NOMO-1 treated with DMSO at 0.1 percent for 48 hours (cell line): ENCODE measurements around the gene RBM15B.
"Not testable (repeated sequence)": the region's sequence is repeated elsewhere in the genome, so short reads cannot be mapped to it uniquely, and the experiment has no call there.

Experiments
- DNase-seq: peaks from one replicate; lab custom pipeline; 2025; ENCODE audit not compliant: unreplicated experiment; lab: John Stamatoyannopoulos, UW

The RBM15B gene, protein sequence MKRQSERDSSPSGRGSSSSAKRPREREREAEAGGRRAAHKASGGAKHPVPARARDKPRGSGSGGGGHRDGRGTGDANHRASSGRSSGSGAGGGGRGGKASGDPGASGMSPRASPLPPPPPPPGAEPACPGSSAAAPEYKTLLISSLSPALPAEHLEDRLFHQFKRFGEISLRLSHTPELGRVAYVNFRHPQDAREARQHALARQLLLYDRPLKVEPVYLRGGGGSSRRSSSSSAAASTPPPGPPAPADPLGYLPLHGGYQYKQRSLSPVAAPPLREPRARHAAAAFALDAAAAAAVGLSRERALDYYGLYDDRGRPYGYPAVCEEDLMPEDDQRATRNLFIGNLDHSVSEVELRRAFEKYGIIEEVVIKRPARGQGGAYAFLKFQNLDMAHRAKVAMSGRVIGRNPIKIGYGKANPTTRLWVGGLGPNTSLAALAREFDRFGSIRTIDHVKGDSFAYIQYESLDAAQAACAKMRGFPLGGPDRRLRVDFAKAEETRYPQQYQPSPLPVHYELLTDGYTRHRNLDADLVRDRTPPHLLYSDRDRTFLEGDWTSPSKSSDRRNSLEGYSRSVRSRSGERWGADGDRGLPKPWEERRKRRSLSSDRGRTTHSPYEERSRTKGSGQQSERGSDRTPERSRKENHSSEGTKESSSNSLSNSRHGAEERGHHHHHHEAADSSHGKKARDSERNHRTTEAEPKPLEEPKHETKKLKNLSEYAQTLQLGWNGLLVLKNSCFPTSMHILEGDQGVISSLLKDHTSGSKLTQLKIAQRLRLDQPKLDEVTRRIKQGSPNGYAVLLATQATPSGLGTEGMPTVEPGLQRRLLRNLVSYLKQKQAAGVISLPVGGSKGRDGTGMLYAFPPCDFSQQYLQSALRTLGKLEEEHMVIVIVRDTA

DNA sequence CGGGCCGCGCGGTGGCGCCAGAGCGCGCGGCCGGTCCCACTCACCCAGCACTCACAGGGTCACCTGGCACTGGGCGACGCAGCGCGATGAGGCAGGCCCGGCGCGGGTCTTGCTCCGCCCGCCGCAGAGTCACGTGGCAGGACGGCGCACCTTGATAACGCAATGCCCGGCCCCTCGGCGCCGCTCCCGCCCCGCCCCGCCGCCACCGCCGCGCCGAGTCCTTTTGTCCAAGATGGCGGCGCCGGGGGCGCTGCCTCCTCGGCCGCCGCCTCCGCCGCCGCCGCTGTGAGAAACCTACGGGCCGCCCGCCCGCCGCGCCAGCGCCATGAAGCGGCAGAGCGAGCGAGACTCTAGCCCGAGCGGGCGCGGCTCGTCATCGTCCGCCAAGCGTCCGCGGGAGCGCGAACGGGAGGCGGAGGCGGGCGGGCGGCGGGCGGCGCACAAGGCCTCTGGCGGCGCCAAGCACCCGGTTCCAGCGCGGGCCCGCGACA, at the start of gene RBM15B:
RBM15B (plus strand) TSS at position 211 of the 491 bp plus-strand sequence; CDS start at position 326, 115 bp downstream.
- DNase-seq: peak; percentile 94

DNA sequence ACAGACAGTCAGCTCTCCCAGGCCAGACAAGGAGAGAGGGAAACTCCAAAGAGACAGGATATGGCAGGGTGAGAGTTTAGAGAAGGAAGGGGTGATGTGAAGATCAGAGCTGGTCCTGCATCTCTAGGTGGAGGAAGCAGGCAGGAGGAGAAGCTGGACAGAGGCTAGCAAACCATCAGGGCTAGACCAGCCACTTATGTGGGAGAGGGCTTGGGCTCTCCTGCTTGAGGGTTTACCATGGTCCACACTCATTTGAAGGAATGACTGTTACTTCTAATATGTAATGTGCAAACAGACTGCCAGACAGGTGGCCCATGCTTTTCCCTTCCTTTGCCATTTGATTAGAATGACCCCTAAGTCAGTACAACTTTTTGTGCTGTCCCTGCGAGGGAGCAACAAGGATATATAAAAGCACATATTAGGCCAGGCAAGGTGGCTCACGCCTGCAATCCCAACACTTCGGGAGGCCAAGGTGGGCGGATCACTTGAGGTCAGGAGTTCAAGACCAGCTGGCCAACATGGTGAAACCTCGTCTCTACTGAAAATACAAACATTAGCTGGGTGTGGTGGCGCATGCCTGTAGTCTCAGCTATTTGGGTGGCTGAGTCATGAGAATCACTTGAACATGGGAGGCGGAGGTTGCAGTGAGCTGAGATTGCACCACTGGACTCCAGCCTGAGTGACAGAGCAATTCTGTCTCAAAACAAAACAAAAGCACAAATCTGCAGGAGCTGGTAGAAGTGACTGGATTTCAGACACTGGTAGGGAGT, 47.0 kb upstream of the RBM15B start:
- DNase-seq: no peak

DNA sequence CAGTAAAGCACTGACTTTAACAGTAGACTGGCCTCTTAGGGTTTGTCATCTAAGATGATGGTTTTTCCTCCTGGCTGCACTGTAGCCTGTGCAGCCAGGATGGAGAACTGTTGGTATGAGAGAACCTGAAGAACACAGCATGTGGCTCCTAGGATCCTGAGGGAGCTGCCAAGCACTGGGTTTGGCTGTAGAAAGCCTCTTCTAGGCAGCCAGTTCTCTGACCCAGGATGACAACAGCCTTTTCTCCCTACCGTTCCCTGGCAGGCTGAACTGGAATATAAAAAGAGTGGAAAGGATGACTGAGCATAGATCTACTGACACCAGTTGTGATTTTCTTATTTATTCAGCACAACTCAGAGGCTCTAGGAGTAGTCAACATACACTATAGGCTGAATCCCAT, 40.3 kb upstream of the RBM15B start:
- no peak for DNase-seq

DNA sequence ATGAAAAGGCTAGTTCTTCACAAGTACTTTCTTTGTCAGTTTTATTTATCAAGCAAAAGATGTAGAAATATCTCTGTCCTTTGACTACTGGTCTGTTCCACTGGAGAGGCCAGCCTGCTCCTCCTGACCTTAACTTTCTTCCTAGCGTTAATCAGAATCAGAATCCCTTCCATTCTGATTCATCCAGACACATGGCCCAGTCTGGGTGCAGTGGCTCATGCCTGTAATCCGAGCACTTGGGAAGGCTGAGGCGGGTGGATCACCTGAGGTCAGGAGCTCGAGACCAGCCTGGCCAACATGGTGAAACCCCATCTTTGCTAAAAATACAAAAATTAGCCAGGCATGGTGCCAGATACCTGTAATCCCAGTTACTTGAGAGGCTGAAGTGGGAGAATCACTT, 38.0 kb upstream of the RBM15B start:
- no peak for DNase-seq

DNA sequence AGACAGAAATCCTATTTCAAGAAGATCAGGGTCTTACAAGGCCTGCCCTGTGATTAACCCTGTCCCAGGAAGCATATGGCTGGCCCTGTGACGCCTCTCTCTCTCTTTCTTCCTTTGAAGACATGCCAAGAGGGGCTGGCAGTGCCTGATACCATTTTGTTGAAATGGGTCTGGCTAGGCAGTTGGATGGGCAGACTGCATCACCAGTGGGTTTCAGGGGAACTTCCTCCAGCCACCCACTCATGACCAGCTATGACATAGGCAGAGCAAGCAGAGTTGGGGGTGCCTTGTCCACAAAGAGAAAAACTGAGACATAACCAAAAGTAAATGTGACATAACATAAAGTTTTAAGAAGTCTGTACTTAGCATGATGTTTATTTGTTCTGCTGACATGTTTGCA, 37.4 kb upstream of the RBM15B start:
- DNase-seq: no peak

DNA sequence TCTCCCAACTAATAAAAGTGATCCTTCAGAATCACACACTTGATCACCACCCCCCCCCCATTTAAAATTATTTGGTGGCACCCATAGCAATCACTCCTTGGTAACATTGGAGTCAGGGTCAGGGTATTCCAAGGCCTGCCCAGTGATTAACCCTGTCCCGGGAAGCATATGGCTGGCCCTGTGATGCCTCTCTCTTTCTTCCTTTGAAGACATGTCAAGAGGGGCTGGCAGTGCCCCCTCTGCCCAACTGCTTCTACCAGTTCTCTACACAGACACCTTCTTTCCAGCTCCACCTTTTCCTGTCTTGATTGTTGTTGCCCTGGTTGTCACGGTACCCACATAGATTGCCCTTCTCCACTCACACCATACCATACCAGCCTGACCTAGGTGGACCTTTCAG, 36.9 kb upstream of the RBM15B start:
- DNase-seq: no peak

DNA sequence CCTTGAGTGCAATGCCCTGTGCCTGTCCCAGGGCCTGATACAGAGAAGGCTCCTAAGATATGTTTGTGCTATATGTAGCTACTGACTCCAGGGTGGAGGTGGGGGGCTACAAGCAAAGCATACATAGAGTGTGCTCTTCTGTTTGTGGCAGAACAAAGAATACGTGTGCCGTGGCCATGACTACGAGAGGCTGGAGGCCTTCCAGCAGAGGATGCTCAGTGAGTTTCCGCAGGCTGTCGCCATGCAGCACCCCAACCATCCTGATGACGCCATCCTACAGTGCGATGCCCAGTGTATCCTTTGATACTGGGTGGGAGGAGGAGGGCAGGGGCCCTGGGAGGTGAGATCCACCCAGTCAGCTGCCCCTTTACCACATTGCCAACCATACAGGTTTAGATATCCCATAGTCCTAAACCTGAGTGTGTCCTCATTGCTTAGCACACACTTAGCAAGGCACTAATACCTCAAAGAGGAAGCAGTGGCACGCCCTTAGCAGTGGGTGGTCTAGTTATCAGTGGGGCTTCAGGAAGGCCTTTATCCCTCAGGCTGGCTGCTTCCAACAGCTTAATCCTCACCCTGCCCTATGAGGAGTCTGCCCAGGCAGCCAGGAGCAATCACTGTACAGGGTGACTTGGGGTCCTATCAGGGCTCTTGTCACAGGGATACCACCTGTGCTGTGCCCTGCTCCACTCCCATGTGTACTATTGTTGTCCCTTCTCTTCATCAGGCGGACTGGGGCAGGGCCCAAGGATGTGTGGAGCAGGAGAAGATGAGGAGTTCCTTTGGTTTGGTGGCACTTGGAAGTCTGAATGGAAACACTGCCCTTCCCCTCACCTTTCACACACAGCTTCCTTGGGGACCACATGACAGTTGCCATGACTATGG, 36.1 kb upstream of the RBM15B start:
- DNase-seq: no peak

DNA sequence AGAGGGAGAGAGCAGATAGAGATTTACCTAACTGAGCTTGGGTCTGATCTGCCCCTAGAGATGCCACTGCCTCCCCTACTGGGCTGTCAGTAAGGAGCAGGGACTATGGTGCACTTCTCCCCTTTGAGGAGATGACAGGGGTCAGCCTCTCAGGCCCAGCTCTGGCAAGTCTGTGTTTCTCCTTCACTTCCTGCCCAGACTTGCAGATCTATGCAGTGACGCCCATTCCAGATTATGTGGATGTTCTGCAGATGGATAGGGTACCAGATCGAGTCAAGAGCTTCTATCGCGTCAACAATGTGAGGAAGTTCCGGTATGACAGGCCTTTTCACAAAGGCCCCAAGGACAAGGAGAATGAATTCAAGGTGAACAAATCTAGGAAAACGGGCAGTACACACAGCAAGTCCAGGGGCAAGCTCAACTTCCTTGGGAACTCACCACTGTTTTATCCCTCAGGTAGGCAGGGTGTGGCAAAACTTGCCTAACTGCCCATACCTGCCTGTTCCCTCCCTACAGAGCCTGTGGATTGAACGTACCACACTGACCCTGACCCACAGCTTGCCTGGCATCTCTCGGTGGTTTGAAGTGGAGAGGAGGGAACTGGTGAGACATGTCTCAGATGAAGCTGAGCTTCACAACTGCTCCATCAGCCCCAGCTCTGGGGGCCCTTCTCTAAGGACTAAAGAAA, 35.0 kb upstream of the RBM15B start:
- no peak for DNase-seq

DNA sequence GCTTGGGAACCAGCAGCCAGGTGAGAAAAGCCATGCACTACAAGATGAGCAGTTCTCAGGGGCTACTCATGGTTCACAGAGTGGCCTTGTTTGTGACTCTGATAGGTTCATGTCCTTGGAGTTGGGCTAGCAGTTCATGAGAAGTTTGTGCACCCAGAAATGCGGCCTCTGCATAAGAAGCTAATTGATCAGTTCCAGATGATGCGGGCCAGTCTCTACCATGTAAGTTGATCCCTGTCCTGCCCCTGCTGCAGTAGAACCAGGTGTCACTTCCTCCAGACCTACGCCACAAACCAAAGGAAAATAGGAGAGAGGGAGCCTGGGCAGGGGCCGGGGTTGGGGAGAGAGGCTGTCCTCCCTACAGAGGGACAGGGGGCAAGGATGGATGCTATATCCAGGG, 33.2 kb upstream of the RBM15B start:
- DNase-seq: no peak

DNA sequence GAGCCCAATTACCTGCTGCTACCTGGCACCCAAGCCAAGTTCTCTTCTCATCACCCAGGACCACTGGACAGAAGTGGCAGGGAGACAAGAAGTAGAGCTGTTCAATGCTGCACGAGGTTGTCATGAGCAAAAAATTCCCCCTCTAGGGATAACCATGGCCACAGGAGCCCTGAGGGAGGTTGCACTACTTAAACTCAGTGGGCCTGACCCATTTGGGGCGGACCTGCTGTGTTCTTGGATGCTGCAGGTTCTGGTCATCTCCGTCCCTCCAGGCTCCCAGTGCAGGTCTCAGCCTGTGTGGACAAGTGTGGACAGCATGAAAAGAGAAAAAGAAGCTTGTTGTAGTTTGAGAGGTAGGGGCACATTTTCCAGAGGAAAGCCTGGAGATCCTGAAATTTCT, 32.1 kb upstream of the RBM15B start:
- no peak for DNase-seq

DNA sequence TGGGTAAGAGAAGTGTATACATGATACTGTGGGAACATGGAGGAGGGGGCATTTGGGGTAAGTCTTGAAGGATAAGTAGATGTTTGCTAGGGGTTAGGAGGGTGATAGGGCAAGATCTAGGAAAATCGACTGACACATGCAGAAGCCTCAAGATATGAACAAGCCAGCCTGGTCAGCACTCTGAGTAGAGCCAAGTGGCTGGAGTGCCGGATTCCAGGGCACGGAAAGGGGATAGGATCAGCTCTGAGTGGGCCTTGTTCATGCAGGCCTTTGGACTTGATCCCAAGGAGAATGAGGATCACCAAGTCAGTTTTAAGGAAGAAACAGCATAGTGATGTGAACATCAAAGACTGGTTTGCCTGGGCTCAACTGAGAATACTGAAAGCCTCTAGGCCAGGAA, 30.3 kb upstream of the RBM15B start:
- no peak for DNase-seq

DNA sequence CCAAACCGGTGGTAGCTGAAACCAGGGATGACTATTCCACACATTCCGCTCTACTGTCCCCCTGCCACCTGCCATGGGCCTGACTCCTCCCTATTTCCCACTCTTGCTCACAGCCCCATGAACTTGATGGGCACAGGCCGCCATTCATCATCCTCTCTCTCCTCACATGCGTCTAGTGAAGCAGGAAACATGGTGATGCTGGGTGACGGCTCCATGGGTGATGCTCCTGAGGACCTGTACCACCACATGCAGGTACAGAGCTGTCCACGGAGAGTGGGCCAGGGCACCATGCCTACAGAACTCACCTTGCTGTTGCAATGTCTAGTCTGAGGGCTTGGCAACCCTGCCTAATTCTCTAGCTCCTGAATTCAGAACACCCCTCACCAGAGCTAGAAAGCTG, 29.3 kb upstream of the RBM15B start:
- DNase-seq: no peak

DNA sequence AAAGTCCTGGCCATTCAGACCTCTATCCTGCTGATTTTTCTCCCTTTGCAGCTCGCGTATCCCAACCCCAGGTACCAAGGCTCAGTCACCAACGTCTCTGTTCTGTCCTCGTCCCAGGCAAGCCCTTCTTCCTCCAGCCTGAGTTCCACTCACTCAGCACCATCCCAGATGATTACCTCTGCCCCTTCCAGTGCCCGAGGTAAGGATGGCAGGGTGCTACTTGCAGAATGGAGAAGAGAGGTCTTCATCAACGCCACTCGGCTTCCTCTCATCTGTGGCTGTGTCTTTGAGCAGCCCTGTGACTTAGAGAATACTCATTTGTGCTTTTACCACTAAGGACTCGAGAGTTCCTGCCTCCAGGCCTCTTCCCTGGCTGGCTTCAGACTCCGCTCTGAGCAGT, 28.6 kb upstream of the RBM15B start:
- DNase-seq: no peak

DNA sequence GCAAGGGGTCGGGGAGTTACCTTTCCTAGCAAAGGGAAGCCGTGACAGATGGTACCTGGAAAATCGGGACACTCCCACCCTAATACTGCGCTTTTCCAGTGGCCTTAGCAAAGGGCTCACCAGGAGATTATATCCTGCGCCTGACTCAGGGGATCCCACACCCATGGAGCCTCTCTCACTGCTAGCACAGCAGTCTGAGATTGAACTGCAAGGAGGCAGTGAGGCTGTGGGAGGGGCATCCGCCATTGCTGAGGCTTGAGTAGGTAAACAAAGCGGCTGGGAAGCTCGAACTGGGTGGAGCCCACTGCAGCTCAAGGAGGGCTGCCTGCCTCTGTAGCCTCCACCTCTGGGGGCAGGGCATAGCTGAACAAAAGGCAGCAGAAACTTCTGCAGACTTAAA, 22.8 kb upstream of the RBM15B start:
- DNase-seq: not testable (repeated sequence)

DNA sequence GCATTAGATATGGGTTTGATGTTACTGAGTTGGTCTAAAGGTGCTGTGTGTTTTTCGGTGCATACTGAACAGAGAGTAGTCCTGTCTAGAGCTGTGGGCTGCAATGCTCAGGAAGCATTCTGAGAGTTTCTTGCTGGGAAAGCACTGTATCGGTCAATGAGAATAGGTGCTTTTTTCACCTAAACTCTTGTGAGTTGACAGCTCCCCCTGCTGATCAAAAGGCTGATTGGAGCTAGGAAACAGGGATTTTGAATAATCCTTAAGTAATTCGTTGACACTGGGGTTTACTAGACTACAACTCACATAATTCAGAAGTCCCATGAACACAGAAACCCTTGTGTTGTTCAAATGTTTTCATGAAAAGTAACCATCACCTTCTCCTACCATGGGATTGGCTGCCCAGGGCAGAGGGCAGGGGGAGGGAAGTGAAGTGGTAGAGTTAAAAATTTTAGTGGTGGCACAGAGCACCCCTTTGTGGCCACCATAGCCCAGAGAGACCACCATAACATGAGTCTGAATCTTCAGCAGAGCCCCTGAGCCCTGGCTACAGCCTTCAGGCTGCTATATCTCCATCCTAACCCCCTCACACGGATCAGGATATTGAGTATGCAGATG, 19.0 kb upstream of the RBM15B start:
- DNase-seq: peak; percentile 47

DNA sequence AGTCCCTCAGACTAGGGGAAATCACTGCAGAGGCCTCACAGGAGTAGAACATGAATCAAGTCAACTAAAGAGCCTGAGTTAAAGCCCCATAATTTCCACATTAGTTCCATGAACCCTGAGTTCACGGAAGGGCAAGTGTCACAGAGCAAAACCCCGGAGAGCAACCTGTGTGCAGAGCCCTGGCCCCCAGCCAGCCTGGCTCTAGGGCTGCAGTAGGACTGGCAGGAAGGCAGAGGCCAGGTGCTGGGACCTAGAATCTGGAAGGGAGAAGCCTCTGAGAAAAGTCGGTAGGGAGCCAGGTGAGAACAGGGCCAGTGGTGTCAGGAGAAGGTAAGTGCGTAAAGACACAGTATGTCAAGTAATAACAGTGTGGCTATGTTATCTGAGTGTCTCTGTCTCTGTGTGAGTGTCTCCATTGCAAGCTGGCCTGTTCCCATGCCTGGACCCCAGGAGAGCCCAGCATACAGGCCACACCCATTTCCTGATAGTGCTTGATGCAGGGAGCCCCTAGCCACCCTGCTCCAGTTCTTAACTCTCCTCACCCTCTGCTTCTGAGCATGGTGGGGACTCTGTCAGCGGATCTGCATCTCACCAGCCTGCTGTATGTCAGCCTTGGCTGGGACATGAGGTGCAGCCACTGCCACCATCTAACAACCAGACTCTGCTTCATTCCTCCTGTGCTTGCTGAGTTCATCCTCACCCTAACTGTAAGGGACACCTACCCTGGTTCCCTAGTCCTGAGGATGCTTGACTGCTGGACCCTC, 17.2 kb upstream of the RBM15B start:
- DNase-seq: no peak

DNA sequence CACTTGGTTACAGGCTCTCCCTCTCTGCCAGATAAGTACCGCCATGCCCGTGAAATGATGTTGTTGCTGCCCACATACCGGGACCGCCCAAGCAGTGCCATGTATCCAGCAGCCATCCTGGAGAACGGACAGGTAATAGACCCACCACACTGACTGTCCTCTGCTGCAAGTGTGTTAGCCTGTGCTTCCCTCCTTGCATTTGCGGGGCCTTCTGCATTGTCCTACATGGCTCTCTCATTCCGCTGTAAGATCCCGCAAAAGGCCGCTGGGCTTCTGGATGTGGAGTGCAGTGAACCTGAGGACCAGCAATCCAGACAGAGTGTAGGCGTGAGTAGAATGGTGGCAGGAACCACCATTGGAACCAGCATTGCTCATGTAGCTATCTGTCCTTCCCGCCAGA, 16.6 kb upstream of the RBM15B start:
- DNase-seq: no peak

DNA sequence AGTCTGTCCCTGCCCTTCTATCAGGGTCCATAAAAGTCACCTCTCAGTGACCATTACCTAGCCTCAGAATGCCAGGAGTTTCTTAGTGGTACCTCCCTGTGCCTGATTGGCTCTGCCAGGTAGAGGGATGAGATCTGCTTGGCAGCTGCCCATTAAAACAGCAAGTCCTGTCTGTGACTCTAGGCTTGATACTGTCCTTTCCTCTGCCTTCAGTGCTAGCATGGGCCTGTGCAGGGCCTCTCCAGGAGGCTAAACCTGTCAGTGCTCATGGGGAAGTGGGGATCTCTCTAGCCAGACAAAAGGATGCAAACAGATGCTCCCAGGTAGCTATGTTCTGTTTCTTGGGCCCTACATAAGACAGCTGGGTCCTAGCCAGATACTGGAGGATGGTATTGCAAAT, 15.9 kb upstream of the RBM15B start:
- DNase-seq: no peak

DNA sequence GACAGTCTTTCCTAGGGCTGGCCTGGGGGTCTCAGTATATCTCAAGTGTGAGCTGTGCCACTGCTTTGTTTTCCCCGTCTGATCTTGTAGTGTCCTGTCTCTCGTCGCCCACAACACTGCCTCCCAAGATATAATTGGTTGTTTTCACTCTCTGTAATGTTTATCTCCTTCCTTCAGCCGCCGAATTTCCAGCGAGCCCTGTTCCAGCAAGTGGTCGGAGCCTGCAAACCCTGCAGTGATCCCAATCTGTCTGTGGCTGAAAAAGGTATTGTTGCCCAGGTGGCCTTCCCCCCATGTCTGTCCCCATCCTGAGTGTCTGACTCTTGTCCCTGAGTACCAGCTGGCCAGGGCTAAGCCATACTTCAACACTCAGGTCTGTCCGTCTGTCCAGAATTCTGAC, 15.5 kb upstream of the RBM15B start:
- DNase-seq: no peak
